GM19099 (cell line): ENCODE results near the gene ANO7.

Source experiments
- POLR2A ChIP-seq: IDR thresholded peaks from 3 replicates; pipeline ENCODE4 v1.6.1; 2011; ENCODE audit warnings: low read depth; ENCODE audit not compliant: insufficient read length; ENCODE audit errors: extremely low read depth

Gene ANO7

GRCh38 chr2:241205086-241205485 is 16.6 kb downstream of the ANO7 start:
- TF ChIP-seq POLR2A: no peak

DNA sequence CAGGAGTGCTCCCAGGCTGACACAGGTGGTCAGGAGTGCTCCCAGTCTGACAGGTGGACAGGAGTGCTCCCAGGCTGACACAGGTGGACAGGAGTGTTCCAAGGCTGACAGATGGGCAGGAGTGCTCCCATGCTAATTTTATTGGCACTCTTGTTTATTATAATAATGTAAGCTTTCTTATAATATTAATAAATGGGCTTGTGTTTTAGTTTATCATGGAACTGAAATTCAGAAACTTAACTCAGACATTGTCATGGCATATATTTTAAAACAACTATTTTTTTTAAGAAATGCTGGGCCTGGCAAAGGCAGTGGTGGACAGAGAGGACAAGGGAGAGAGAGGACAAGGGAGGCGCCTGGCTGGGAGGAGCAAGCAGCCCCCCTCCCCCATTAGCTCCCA is 18.7 kb downstream of the ANO7 start:
- no peak for TF ChIP-seq POLR2A

- no peak for TF ChIP-seq POLR2A
Measured at GRCh38 chr2:241207641-241208040, 19.2 kb downstream of the ANO7 start.

GRCh38 chr2:241208058-241208457 is 19.6 kb downstream of the ANO7 start:
- TF ChIP-seq POLR2A: no peak

DNA sequence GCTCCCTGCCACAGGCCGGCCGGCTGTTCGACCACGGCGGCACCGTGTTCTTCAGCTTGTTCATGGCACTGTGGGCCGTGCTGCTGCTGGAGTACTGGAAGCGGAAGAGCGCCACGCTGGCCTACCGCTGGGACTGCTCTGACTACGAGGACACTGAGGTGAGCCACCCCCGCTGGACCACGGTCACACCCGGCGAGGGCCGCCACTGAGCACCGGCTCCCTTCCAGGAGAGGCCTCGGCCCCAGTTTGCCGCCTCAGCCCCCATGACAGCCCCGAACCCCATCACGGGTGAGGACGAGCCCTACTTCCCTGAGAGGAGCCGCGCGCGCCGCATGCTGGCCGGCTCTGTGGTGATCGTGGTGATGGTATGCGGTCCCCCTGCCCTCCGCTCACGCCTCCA is 20.8 kb downstream of the ANO7 start:
- TF ChIP-seq POLR2A: no peak

- no peak for TF ChIP-seq POLR2A
Measured at GRCh38 chr2:241211276-241211675, 22.8 kb downstream of the ANO7 start.

DNA sequence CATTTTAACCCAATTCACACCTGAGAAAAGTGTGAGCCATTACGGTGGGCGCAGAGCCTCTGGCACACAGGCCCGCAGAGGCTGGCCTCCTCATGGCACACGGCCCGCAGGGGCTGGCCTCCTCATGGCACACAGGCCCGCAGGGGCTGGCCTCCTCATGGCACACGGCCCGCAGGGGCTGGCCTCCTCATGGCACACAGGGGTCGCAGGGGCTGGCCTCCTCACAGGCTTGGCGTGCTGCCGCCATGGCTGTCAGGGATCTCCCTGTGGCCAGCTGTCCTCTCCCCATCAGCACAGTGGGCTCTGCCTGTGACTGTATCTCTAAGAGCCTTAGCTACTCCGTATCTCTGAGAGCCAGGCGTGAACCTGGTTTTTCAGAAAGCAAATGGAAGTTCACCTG is 24.6 kb downstream of the ANO7 start:
- TF ChIP-seq POLR2A: no peak

- TF ChIP-seq POLR2A: no peak
Measured at GRCh38 chr2:241213567-241213966, 25.1 kb downstream of the ANO7 start.

DNA sequence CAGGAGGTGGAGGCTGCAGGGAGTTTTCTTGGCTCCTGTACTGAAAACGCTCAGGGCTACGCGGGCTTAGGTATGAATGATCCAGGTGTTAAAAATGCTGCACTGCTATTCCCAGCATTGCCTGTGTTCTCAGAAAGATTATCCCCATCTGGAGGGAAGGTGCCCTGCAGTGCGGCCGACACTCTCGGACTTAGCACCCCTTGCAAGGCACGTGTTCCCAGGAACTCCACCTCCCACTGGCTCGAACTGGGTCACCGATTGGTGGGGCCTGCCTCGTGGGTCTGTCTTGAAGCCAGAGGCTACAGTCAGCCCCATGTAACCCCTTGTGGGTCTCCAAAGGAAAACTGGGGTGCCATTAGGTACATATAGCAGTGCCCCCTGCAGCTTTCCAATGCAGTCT is 25.7 kb downstream of the ANO7 start:
- no peak for TF ChIP-seq POLR2A

GRCh38 chr2:241214766-241215165 is 26.3 kb downstream of the ANO7 start:
- TF ChIP-seq POLR2A: no peak

DNA sequence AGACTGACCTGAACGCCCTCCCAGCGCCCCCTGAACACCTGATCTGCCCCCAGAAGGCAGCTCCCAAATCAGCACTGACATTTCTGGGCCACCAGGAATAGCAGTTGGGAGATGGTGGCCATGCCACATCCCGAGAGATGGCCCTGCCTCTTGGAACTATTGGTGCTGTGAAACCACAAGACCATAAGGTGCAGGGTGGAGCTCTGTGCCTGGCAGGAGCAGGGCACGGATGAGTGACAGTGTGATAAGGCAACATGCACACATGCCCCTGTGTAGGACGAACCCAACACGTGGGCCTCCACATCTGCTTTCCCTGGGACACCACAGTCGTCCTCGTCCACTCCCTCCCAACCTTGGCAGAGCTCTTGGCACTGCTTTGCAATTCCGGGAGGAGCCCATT is 26.9 kb downstream of the ANO7 start:
- TF ChIP-seq POLR2A: no peak

DNA sequence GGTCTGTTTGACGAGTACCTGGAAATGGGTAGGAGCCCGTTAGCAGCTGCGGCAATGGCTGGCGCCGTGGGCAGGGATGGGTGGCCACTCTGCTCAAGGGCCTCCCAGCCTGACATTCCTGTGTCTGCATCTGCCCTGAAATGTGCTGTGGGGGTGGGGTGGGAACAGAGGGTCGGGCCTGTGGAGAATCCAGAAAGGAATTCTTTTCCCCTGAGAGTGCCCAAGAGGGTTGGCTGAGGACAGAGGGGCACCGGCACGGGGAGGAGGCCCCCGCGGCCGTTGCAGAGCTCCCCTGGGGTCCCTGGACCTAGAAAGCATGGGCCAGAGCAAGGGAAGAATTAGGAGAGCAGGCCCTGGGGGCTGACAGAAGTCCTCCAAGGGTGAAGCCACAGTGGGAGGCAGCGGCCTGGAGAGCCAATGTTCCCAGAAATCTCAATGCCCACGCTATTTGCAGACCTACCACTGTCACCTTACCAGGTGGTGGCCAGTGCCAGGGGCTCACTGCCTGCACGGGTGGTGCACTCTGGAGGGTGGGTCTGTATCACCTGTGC is 27.8 kb downstream of the ANO7 start:
- TF ChIP-seq POLR2A: no peak

- no peak for TF ChIP-seq POLR2A
Measured at GRCh38 chr2:241217320-241218031, 29.0 kb downstream of the ANO7 start.

DNA sequence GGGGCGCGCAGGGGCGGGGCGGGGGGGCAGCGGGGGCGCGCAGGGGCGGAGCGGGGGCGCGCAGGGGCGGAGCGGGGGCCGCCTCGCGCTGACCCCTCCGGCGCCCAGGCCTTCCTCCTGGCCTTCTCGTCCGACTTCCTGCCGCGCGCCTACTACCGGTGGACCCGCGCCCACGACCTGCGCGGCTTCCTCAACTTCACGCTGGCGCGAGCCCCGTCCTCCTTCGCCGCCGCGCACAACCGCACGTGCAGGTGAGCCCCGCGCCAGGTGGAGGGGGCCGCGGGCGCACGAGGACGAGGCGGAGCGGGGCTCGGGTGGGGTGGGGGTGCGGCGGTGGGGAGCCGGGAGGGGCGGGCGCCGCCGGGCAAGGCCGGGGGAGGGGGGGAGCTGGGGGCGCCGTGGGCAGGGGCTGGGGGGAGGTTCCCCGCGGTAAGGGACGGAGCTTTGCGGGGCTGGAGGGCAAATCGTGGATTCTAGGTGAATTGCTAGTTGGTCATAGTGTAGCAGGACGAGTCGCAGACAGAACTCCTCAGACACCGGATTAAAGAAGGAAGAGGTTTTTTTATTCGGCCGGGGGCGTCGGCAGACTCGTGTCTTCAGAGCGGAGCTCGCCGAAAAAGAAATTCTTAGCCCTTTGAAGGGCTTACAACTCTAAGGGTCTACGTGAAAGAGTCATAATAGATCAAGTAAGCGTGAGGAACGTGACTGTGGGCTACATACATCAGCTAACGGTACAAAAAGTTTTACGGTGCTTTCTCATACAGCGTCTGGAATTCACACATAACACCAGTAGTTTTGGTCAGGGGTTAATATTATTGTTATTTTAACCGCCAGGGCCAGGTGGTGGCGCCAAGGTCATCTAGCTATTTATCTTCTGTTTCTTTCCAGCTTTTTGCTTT is 29.9 kb downstream of the ANO7 start:
- TF ChIP-seq POLR2A: no peak

DNA sequence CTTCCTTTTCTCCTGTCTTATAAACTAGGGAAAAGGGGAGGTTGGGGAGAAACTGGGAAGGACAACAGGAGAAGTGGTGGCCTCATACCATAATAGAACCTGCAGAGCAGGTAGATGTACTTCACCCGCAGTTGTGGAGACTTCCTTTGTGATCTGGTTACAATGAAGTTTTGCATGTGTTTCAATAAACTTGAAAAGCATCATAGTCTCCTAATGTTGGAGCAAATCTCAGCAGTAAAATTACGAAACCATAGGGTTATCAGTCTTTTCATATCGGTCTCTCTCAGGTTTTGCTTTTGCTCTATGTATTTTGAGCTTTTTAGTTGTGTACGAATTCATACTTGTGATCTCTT is 30.5 kb downstream of the ANO7 start:
- no peak for TF ChIP-seq POLR2A

- no peak for TF ChIP-seq POLR2A
Measured at GRCh38 chr2:241219856-241220356, 31.4 kb downstream of the ANO7 start.
